PFSK-1 (cell line): Measurements from ENCODE around the gene NXPH4.

ENCODE experiments used
- SIN3A ChIP-seq: IDR thresholded peaks from 2 replicates; pipeline ENCODE4 v1.6.1; 2012; ENCODE audit warnings: mild to moderate bottlenecking, low read length, moderate library complexity, borderline replicate concordance; ENCODE audit not compliant: insufficient read depth
- TF ChIP-seq, protein P1 (sequence below), 2 experiments: IDR thresholded peaks; 2 replicates each; pipeline versions ENCODE4 v1.6.1 to v1.8.0; 2011 to 2012; ENCODE audit warnings: low read depth in 2 of 2, low read length in 2 of 2, control low read depth in 1 of 2, inconsistent platforms in 1 of 2, mild to moderate bottlenecking in 1 of 2, moderate library complexity in 1 of 2; ENCODE audit not compliant: insufficient read depth in 1 of 2

DNA sequence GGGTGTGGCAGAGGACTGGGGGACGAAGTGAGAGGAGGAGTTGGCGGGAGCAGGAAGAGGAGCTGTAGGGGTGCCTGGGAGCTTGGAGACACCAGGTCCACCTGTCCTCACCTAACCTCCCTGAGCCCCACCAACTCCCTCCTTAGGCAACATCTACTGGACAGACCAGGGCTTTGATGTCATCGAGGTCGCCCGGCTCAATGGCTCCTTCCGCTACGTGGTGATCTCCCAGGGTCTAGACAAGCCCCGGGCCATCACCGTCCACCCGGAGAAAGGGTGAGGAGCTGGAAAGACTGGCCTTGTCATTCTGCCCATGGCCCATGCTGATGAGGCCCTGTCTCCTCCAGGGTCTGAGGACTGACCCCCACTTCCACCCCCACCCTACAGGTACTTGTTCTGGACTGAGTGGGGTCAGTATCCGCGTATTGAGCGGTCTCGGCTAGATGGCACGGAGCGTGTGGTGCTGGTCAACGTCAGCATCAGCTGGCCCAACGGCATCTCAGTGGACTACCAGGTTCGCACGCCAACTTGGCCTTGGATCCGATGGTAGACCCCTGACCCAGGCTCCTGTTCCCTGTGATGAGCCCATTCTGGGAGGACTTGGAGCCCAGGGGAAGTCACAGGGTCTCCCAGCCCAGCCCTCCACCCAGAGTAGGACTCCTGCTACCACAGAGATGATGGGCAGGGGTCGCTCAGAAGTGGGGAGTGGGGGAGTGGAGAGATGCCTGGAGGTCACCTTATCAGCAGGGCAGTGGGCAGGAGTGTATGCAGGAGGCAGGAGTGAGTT, 32.5 kb upstream of the NXPH4 start:
- TF ChIP-seq SIN3A: no peak
- TF ChIP-seq, protein P1, sequence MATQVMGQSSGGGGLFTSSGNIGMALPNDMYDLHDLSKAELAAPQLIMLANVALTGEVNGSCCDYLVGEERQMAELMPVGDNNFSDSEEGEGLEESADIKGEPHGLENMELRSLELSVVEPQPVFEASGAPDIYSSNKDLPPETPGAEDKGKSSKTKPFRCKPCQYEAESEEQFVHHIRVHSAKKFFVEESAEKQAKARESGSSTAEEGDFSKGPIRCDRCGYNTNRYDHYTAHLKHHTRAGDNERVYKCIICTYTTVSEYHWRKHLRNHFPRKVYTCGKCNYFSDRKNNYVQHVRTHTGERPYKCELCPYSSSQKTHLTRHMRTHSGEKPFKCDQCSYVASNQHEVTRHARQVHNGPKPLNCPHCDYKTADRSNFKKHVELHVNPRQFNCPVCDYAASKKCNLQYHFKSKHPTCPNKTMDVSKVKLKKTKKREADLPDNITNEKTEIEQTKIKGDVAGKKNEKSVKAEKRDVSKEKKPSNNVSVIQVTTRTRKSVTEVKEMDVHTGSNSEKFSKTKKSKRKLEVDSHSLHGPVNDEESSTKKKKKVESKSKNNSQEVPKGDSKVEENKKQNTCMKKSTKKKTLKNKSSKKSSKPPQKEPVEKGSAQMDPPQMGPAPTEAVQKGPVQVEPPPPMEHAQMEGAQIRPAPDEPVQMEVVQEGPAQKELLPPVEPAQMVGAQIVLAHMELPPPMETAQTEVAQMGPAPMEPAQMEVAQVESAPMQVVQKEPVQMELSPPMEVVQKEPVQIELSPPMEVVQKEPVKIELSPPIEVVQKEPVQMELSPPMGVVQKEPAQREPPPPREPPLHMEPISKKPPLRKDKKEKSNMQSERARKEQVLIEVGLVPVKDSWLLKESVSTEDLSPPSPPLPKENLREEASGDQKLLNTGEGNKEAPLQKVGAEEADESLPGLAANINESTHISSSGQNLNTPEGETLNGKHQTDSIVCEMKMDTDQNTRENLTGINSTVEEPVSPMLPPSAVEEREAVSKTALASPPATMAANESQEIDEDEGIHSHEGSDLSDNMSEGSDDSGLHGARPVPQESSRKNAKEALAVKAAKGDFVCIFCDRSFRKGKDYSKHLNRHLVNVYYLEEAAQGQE (IDR thresholded peaks at IDR 0.05; ENCODE audit: insufficient read depth in 1 of 2, low read depth in 2 of 2, low read length in 2 of 2): no peak
